GM19467 (cell line): ENCODE results near the gene RETREG2.
A peak's percentile ranks its signal among the peaks of the same experiment; 100 is the strongest.
"Not testable (repeated sequence)": the region's sequence is repeated elsewhere in the genome, so short reads cannot be mapped to it uniquely, and the experiment has no call there.

ENCODE experiments used
- ATAC-seq: cut with Tn5 transposase; IDR thresholded peaks from one replicate; pipeline ENCODE4 v1.9.1; 2021; ENCODE audit warnings: mild to moderate bottlenecking, moderate library complexity; ENCODE audit not compliant: unreplicated experiment

RETREG2 gene

DNA sequence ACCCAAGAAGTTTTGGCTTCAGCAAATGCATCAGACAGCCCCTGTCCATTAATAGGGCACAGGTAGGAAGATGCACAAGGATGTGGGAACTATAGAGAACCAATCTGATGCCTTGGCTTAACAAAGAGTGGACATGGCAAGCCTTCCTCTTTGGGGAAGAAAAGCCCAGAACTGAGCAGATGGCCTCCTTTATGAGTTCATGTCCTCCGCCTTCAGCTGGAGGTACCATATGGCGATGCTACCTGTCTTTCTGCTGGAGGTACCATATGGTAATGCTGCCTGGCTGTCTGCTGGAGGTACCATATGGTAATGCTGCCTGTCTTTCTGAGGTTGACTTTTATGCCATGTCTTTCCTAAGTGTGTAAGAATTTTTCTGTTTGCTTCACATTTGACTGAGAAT lies 6.0 kb downstream of the RETREG2 start:
- ATAC-seq: no peak

DNA sequence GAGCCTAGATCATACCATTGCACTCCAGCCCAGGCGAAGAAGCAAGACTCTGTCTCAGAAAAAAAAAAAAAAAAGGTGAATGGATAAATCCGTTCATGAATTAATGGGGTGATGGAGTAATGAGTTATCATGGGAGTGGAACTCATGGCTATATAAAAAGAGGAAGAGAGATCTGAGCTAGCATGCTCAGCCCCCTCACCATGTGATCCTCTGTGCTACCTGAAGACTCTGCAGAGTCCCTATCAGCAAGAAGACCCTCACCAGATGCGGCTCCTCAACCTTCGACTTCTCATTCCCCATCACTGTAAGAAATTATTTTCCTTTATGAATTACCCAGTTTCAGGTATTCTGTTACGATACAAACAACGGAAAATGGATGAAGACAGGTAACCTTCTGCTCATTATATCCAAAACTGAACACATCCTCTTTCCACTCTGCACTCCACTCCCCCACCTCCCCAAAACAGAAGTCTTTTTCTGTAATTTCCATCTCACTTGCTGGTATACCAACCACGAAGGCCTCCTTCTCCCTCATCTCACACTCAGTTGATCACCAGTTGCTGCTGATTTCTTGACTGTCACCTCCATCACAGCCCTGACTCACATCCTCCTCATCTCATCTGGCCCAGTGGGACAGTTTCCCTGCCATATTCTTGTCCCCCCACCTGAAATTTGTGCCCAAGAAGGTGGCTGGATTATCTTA lies 8.8 kb downstream of the RETREG2 start:
- ATAC-seq: no peak

DNA sequence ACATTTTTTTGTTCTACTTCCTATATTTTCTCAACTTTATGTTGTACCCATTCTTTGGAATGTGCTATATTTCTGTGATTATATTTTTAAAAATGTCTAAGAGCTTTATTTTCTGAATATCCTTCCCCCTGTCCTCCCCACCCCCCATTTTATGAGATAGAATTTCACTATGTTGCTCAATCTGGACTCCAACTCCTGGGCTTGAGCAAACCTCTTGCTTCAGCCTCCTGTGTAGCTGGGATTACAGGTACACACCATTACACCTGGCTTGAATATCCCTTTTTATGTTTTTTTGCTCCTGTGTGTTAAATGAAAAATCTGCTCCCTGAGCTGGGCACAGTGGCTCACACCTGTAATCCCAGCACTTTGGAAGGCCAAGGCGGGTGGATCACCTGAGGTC lies 19.3 kb downstream of the RETREG2 start:
- ATAC-seq: no peak

DNA sequence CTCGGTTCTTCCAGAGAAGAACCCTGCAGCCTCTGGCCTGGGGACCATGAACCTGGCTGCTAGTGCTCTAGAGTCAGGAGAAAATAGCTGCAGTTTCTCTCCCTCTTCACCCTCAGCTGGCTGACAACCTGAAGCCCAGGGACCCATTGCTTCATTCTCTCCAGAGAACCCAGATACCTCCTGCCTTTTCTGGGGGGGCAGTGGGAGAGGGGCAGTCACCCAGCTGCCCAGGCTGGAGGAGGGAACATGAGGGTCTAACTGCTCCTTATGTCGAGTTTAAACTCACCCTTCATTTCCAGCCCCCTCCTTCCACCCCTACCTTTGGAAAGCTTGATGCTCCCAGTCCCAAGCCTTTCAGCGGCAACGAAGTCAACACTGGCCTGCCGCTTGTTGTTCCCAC lies 20.9 kb downstream of the RETREG2 start:
- no peak for ATAC-seq

DNA sequence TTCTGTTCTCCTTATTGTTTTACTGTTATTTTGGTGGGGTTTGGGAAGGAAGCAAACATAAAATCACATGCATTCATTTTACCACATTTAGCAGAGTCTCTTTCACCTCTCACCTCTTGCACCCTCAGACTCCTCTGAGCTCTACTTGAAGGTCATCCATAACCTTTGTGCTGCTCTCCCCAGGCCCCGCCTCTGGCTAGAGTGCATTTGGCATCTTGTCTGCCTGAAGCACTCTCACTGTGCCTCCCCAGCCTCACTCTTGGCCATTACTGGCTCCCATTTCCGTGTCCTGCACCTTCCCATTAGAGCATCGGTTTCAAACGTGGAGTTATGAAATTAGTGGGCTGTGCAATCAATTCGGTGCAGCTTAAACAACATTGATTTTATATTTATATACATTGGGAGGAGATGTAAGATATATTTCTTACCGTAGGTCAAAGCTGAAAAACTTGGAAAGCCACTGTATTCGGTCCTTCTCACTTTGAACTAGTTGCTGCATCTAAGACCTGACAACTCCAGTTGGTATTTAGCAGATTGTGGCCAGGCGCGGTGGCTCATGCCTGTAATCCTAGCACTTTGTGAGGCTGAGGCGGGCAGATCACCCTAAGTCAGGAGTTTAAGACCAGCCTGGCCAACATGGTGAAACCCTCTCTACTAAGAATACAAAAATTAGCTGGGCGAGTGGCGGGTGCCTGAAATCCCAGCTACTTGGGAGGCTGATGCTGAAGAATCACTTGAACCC lies 21.6 kb downstream of the RETREG2 start:
- no peak for ATAC-seq

DNA sequence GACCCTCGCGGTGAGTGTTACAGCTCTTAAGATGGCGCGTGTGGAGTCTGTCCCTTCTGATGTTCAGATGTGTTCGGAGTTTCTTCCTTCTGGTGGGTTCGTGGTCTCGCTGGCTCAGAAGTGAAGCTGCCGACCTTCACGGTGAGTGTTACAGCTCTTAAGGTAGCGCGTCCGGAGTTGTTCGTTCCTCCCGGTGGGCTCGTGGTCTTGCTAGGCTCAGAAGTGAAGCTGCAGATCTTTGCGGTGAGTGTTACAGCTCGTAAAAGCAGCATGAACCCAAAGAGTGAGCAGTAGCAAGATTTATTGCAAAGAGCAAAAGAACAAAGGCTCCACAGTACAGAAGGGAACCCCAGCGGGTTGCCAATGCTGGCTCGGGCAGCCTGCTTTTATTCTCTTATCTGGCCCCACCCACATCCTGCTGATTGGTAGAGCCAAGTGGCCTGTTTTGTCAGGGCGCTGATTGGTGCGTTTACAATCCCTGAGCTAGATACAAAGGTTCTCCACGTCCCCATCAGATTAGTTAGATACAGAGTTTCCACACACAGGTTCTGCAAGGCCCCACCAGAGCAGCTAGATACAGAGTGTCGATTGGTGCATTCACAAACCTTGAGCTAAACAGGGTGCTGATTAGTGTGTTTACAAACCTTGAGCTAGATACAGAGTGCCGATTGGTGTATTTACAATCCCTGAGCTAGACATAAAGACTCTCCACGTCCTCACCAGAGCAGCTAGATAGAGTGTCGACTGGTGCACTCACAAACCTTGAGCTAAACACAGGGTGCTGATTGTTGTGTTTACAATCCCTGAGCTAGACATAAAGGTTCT lies 22.6 kb downstream of the RETREG2 start:
- not testable (repeated sequence) for ATAC-seq

DNA sequence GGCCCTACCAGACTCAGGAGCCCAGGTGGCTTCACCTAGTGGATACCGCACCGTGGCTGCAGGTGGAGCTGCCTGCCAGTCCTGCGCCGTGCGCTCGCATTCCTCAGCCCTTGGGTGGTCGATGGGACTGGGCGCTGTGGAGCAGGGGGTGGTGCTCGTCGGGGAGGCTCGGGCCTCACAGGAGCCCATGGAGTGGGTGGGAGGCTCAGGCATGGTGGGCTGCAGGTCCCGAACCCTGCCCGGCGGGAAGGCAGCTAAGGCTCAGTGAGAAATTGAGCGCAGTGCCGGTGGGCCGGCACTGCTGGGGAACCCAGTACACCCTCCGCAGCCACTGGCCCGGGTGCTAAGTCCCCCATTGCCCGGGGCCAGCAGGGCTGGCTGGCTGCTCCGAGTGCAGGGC lies 23.3 kb downstream of the RETREG2 start:
- ATAC-seq: not testable (repeated sequence)

DNA sequence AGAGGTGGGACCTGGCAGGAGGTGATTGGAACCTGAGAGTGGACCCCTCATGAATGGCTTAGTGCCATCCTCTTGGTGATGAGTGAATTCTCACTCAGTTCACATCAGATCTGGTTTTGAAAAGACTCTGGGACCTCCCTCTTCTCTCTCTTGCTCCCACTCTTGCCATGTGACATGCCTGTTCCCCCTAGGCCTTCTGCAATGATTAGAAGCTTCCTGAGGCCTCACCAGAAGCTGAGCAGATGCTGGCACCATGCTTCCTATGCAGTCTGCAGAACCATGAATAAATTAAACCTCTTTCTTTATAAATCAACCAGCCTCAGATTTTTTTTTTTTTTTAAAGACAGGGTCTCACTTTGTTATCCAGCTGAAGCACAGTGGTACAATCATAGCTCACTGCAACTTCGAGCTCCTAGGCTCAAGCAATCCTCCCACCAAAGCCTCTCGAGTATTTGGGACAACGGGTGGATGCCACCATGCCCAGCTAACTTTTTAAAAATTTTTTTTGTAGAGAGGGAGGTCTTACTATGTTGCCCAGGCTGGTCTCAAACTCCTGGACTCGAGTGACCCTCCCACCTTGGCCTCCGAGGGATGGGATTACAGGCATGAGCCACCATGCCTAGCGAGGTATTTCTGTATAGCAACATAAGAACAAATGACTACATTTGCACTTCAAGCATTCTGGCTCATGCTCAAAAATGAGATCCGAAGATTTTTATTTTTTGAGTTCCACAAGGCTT lies 26.5 kb downstream of the RETREG2 start:
- ATAC-seq: no peak

DNA sequence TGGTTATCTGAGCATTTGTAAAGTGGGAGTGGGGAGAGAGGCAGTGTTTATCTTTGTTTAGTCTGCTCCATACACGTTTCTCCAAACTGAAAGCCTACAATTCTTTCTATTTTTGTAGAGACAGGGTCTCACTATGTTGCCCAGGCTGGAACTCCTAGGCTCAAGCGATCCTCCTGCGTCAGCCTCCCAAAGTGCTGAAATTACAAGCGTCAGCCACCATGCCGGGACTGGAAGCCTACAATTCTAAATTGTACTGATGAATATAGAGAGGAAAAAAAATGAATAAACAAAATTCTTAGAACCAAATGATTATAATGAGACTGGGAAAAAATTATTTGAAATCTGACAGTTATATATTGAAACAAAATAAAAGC lies 27.1 kb downstream of the RETREG2 start:
- ATAC-seq: no peak

DNA sequence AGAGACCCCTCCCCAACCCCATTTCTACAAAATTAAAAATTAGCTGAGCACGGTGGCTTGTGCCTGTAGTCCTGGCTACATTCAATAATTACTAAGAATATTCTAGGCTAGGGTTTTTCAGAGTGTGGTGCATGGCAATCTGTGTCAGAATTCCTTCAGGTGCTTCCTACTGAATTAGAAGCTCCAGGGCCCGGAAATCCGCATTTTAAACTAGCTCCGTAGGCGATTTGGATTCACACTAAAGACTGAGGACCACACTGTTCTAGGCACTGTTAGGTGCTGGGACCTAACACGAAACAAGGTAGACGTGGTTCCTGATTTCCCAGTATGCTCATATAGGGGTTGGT lies 27.9 kb downstream of the RETREG2 start:
- no peak for ATAC-seq

DNA sequence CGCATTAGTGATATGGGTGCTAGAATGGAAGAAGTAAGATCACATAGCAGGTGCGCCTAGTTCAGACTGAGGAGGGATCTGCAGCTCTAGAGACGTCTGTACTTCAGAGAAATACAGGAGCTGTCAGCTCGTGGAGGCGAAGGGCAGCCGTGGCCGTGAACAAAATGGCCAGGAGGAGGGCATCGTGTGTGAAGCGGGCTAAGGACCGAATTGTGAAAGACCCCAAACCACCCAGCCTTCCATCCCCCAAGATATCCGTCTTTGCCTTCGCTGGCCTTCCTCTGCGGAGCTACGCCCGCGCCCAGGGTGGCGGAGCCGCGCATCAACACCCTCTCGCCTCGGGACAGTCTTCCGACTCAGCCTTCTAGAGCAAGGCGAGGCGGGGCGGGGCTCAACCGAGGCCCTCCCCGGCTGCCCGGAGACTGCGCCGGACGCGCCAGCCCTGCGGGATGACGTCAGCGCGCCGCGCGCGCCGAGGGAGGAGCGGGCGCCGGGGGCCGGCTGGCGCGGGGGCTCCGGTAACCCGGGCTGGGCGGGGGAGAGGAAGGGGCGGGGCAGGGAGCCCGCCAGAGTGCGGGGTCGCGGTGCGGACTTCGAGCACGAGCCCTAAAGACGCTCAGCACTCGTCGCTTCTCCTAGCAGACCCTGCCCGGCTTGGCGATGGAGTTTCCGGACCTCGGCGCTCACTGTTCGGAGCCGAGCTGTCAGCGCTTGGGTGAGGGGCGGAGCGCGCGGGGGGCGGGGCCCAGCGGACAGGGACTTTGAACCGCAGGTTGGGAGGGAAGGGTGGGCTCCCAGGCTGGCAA lies 28.5 kb downstream of the RETREG2 start, which contains the start of gene ZFAND2B:
Gene ZFAND2B, plus strand, starts transcription at position 455 of the 806 bp plus-strand sequence. Its CDS starts 206 bp downstream, at position 661.
- peak; percentile 96 for ATAC-seq

DNA sequence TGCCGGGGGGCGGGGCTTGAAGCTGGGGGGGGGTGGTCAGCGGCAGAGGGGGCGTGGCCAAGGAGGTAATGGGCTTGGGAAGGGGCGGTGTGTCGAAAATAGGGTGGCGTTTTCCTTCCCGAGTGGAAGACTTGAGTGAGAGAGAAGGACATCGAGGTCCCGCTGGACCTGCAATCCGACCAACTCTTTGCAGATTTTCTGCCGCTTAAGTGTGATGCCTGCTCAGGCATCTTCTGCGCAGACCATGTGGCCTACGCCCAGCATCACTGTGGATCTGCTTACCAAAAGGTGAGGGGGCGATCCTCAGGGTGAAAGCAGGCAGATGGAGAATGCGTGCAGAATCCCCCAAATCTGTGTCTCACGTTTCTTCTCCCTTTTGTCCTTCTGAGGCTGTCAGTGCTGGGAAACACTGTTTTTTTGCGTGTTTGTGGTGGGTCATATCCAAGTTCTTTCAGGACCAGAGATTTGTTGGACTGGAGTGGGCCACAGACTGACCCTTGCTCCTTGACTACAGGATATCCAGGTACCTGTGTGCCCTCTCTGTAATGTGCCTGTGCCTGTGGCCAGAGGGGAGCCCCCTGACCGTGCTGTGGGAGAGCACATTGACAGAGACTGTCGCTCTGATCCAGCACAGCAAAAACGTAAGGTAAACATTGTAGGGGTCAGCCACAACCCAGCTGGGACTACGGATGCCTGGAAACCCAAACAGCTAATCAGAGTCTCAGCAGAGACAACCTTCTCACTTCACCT lies 29.2 kb downstream of the RETREG2 start:
- ATAC-seq: no peak

DNA sequence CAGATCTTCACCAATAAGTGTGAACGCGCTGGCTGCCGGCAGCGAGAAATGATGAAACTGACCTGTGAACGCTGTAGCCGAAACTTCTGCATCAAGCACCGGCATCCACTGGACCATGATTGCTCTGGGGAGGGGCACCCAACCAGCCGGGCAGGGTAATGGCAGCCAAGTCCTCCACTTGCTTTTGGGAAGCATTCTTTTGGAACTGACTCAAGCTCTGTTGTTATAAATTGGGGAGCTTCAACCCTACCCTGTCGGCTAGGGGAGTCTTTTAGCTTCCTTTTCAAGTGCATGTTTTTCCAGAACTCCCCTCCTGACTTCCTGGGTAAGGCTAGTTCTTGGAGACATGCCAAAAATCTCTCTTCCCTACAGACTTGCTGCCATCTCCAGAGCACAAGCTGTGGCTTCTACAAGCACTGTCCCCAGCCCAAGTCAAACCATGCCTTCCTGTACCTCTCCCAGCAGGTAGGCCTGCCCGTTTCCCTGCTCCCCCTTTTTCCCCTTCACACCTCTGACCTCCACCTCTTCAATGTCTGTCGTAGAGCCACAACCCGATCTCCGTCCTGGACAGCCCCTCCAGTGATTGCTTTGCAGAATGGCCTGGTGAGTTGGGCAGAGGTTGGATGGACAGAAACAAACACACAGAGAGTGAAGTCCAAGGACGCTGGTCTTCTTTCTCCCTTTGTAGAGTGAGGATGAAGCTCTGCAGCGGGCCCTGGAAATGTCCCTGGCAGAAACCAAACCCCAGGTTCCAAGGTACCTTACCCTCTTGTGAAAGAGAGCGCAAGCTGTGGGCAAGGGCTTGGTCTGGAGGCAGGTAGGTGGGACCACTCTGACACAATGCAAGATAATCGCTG lies 30.0 kb downstream of the RETREG2 start:
- no peak for ATAC-seq

DNA sequence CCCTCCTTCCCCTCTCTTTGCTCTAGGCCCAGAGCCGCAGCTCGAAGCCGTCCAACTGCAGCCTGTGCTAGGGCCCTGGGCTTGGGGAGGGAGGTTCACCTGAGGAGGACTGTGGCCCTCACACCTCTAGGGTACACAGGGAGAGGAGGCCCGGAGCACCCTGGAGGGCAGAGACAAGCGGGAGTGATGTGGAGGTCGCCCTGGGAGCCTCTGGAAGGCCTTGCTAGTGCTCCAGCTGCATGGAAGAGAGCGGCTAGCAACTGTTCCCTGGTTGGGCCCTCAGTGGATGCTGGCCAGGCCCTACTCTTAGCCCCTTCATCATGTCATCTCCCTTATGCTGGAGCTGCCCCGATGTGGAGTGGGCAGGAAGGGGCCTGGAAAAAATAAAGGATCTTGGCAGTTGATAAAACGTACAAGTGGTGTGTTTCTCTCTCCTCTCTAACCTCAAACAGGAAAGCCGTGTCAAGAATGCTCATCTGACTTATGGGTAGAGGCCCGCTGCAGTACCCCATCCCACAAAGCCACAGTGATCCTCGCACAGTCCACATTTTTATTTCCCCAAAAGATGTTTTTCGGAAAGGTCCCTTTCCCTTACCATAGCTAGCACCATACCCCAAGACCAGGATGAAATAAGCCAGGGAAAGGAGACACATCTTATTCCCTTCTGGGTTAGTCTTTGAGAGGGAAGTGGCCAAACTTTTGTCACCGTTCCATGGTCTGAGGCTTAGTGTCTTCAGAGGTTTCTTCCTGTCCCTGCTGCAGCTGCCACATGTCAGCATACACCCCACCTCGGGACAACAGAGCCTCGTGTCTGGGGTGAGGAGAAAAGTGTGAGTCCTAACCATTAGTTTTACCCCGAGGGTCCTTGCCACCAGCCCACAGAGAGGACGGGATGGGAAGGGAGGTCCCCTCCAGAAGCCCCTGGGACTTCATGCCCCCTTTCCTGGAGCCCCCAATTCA lies 31.4 kb downstream of the RETREG2 start:
- ATAC-seq: no peak

DNA sequence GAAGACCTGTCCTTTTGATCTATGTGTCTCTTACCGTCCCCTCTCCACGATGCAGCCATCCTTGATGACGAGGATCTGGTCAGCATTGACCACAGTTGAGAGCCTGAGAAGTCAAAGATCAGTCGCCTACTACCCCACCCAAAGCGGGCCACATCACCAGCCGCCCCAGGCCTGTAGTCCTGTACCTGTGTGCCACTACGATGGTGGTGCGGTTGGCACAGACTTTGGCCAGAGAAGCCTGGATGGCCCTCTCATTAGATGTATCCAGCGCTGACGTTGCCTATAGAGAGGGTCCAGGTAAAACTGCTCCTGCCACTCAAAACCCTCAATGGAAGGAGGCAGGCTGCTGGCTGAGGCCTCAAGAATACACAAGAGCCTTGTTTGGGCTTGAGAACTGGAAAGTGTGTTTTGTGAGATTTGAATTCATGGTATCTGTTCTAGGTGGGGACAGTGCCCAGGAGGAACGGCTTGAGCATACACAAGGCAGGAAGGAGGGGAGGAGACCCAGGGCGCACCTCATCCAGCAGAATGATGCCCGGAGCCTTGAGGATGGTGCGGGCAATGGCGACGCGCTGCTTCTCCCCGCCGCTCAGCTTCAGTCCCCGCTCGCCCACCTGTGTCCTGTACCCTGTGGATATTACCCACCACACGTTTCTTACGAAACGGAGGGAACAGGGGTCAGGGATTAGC lies 32.3 kb downstream of the RETREG2 start:
- ATAC-seq: no peak

DNA sequence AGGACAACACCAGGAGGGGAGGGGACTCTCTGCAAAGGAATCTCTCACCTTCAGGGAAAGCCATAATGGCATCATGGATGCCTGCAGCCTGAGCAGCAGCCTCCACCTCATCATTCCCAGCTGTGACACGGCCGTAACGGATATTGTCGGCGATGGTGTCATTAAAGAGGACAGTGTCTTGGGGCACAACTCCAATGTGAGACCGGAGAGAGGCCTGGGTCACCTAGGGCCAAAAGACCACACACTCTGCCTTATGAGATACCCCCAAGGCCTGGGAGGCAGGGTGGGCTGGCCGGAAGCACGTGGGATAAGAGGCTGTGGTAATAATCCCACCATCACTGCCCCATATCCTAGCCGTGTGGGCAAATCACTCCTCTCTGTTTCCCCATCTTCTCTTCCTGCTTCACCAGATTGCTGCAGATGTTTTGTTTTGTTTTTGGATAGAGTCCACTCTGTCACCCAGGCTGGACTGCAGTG lies 32.8 kb downstream of the RETREG2 start:
- ATAC-seq: no peak

DNA sequence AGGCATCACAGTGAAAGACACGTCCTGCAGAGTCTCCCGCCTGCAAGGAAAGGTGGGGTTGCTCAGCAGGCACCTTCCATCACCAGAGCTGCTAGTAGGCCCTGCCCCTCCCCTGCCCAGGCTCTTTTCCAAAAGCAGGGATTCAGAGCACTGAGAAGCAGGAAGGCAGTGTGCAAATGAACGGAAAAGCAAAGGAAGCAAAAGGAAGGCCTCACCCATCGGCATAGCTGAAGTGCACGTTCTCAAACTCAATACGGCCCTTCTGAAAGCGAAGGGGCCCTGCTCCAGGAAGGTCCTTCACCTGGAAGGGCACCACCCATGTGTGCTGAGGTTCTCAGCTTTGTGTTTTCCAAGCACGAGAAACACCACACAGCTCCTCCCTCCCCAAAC lies 34.9 kb downstream of the RETREG2 start:
- ATAC-seq: no peak
